Common myeloid progenitor, CD34-positive (primary cell): ENCODE results near the gene SLC17A9.

ENCODE experiments used
- CTCF ChIA-PET: fragments of 350-600 bp; sonication (Branson Sonifier 250); formaldehyde crosslinking; loops from one replicate; lab custom pipeline; 2021; ENCODE audit warnings: antibody characterized with exemption; lab: Charles Lee
- POLR2A ChIA-PET: fragments of 350-600 bp; sonication (Branson Sonifier 250); formaldehyde crosslinking; loops from one replicate; lab custom pipeline; 2021; ENCODE audit warnings: antibody characterized with exemption; lab: Charles Lee
- DNase-seq, 3 donors: peaks; one replicate each; pipeline versions ENCODE4 v3.0.0 to v3.0.0-alpha.2; 2013
- H3K27ac ChIP-seq, 2 experiments: 1 replicate in 1 of 2; 2 replicates in 1 of 2; pipeline ENCODE4 v1.7.0; 2013; ENCODE audit warnings: inconsistent platforms in 2 of 2, low read length in 2 of 2, mild to moderate bottlenecking in 2 of 2, low read depth in 1 of 2, moderate library complexity in 1 of 2; ENCODE audit not compliant: severe bottlenecking in 2 of 2, insufficient read depth in 1 of 2, poor library complexity in 1 of 2
- H3K27me3 ChIP-seq, 5 experiments: replicated peaks in 2 of 5; 1 replicate in 3 of 5; 2 replicates in 2 of 5; pipeline versions ENCODE4 v1.6.1 to v1.7.0; 2013; ENCODE audit warnings: low read length in 4 of 5, mild to moderate bottlenecking in 2 of 5, moderate library complexity in 2 of 5, inconsistent platforms in 1 of 5; ENCODE audit not compliant: insufficient read depth in 5 of 5, control insufficient read depth in 4 of 5
- H3K36me3 ChIP-seq, 4 experiments: 1 replicate in 2 of 4; 2 replicates in 2 of 4; pipeline versions ENCODE4 v1.6.1 to v1.7.0; 2013; ENCODE audit warnings: low read length in 3 of 4, control low read depth in 1 of 4, mild to moderate bottlenecking in 1 of 4; ENCODE audit not compliant: control insufficient read depth in 4 of 4, insufficient read depth in 4 of 4
- H3K4me1 ChIP-seq, 4 experiments: 1 replicate in 3 of 4; 2 replicates in 1 of 4; pipeline versions ENCODE4 v1.6.1 to v1.7.1; 2013; ENCODE audit warnings: low read length in 3 of 4, mild to moderate bottlenecking in 3 of 4, control low read depth in 1 of 4, inconsistent platforms in 1 of 4, moderate library complexity in 1 of 4; ENCODE audit not compliant: control insufficient read depth in 4 of 4, insufficient read depth in 4 of 4; ENCODE audit errors: control extremely low read depth in 1 of 4
- H3K4me3 ChIP-seq, 7 experiments: 1 replicate in 4 of 7; 2 replicates in 3 of 7; pipeline versions ENCODE4 v1.5.1 to v1.7.0; 2013; ENCODE audit warnings: mild to moderate bottlenecking in 7 of 7, low read length in 6 of 7, moderate library complexity in 6 of 7, inconsistent platforms in 2 of 7, low read depth in 2 of 7, control low read depth in 1 of 7; ENCODE audit not compliant: insufficient read depth in 4 of 7, control insufficient read depth in 1 of 7; ENCODE audit errors: extremely low read depth in 1 of 7
- H3K9me3 ChIP-seq, 5 experiments: 1 replicate in 4 of 5; 2 replicates in 1 of 5; pipeline versions ENCODE4 v1.6.1 to v1.7.1; 2013; ENCODE audit warnings: low read length in 4 of 5, mild to moderate bottlenecking in 2 of 5, inconsistent platforms in 1 of 5, low read depth in 1 of 5, moderate library complexity in 1 of 5; ENCODE audit not compliant: control insufficient read depth in 4 of 5, insufficient read depth in 2 of 5; ENCODE audit errors: control extremely low read depth in 1 of 5
- WGBS: methylation state at CpG from one replicate; pipeline ENCODE4 v1.1.5; 2013; ENCODE audit not compliant: insufficient coverage; 5-methylcytosine and 5-hydroxymethylcytosine counted together

SLC17A9 gene

GRCh38 chr20:62913043-62913630 is 39.4 kb upstream of the SLC17A9 start:
- no peak for DNase-seq
- H3K4me1 ChIP-seq: peaks cover 8 to 46% (median 27%) of the 10 kb centered on the region in 4 experiments
- H3K27me3 ChIP-seq: no peaks in the 10 kb centered on the region
- no peaks in the 10 kb centered on the region for H3K9me3 ChIP-seq
- WGBS: 95% methylated on average over 4 of the region's 7 CpGs
- ChIA-PET POLR2A (interaction anchor here (0.5 to 1.2 kb wide), 2 partner anchors 11 to 12 kb away, joined by 3 to 4 read pairs; no protein-coding TSS in a partner anchor), CTCF (interaction anchor here (1.0 to 11.5 kb wide), 9 partner anchors 11 to 96 kb away, joined by 3 to 155 read pairs (median 4); no protein-coding TSS in a partner anchor)
- H3K4me3 ChIP-seq: no peak overlapping the region
- H3K36me3 ChIP-seq: peaks cover 6 to 56% (median 40%) of the 10 kb centered on the region in 4 experiments
- H3K27ac ChIP-seq: peak overlapping the region in 1 of 2 experiments; percentile 12

- no peaks in the 10 kb centered on the region for H3K27me3 ChIP-seq
- CTCF ChIA-PET: interaction anchor here (1.0 to 11.5 kb wide), 11 partner anchors 6 to 61 kb away, joined by 3 to 155 read pairs (median 4); partner anchors contain the start of gene DIDO1
- H3K4me3 ChIP-seq: peak overlapping the region in 3 of 7 experiments; percentile 23 to 45 (median 40)
- POLR2A ChIA-PET: interaction anchor here (1.0 to 1.8 kb wide), 4 partner anchors 10 to 12 kb away, joined by 3 to 6 read pairs (median 4); partner anchors contain the start of gene DIDO1
- H3K4me1 ChIP-seq: peaks cover 19 to 59% (median 40%) of the 10 kb centered on the region in 4 experiments
- DNase-seq: no peak
- 100% methylated on average over 3 of the region's 9 CpGs for WGBS
- no peaks in the 10 kb centered on the region for H3K9me3 ChIP-seq
- H3K27ac ChIP-seq: peak overlapping the region; percentile 78 to 89
- peaks cover 5 to 43% (median 30%) of the 10 kb centered on the region in 4 experiments for H3K36me3 ChIP-seq
These were observed 38.1 kb upstream of the SLC17A9 start for GRCh38 chr20:62914436-62914835.

DNA sequence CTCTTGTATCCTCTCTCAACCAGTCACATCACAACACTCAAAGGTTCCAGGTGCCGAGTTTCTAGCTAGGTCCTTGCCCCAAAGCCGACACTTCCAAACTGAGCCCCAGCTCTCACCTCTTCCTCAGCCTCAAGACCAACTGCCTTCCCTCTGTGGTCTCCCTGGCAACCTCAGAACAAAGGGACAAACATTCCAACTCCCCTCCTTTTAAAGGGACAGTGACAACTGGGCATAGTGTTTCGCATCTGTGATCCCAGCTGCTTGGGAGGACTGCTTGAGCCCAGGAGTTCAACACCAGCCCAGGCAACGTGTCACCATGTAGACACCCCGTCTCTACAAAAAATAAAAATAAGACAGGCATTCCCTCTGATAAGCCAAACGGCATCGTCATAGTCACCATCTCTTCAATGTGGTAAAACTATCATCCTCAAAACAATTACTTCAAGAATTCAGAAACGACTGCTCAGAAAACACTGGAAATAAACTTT is 37.5 kb upstream of the SLC17A9 start:
- Histone ChIP-seq H3K4me3 (peak overlapping the region in 4 of 7 experiments; percentile 5 to 58 (median 32)), H3K27ac (peak overlapping the region; percentile 78 to 89), H3K4me1 (peaks cover 22 to 65% (median 45%) of the 10 kb centered on the region in 4 experiments), H3K36me3 (peaks cover 2 to 38% (median 25%) of the 10 kb centered on the region in 4 experiments), H3K9me3 (no peaks in the 10 kb centered on the region), H3K27me3 (no peaks in the 10 kb centered on the region)
- peak; percentile 79 to 90 (median 89) for DNase-seq
- ChIA-PET CTCF (interaction anchor here (1.0 to 11.5 kb wide), 9 partner anchors 6 to 44 kb away, joined by 3 to 155 read pairs (median 4); partner anchors contain the start of gene DIDO1), POLR2A (interaction anchor here (0.6 to 1.8 kb wide), 5 partner anchors 9 to 21 kb away, joined by 3 to 6 read pairs (median 3); partner anchors contain the start of gene DIDO1)
- WGBS: 54% methylated on average over 5 of the region's 8 CpGs

GRCh38 chr20:62916703-62917476 is 35.6 kb upstream of the SLC17A9 start:
- no peak for DNase-seq
- Histone ChIP-seq H3K4me1 (peaks cover 22 to 79% (median 61%) of the 10 kb centered on the region in 4 experiments), H3K36me3 (peaks cover 2 to 19% (median 9%) of the 10 kb centered on the region in 4 experiments), H3K27ac (no peak overlapping the region), H3K27me3 (no peaks in the 10 kb centered on the region), H3K9me3 (no peaks in the 10 kb centered on the region), H3K4me3 (no peak overlapping the region)
- 98% methylated on average over 8 of the region's 10 CpGs for WGBS
- CTCF ChIA-PET: interaction anchor here (0.7 to 11.5 kb wide), 10 partner anchors 8 to 47 kb away, joined by 3 to 155 read pairs (median 4); partner anchors contain the start of gene DIDO1
- POLR2A ChIA-PET: interaction anchor here (0.6 kb wide), 1 partner anchor 23 kb away, joined by 4 read pairs; no protein-coding TSS in a partner anchor

- H3K9me3 ChIP-seq: no peaks in the 10 kb centered on the region
- H3K4me3 ChIP-seq: peak overlapping the region in 1 of 7 experiments; percentile 16
- peaks cover 0 to 13% (median 5%) of the 10 kb centered on the region in 4 experiments for H3K36me3 ChIP-seq
- CTCF ChIA-PET: interaction anchor here (0.7 to 11.5 kb wide), 7 partner anchors 9 to 46 kb away, joined by 3 to 155 read pairs (median 7); partner anchors contain the start of gene DIDO1
- peaks cover 22 to 86% (median 66%) of the 10 kb centered on the region in 4 experiments for H3K4me1 ChIP-seq
- peak in 2 of 3 donors; percentile 27 for DNase-seq
- H3K27ac ChIP-seq: no peak overlapping the region
- POLR2A ChIA-PET: interaction anchor here (1.8 kb wide), 1 partner anchor 16 kb away, joined by 4 read pairs; no protein-coding TSS in a partner anchor
- no peaks in the 10 kb centered on the region for H3K27me3 ChIP-seq
- 79% methylated on average over 2 of the region's 3 CpGs for WGBS
These were observed 34.8 kb upstream of the SLC17A9 start for GRCh38 chr20:62917720-62918119.

DNA sequence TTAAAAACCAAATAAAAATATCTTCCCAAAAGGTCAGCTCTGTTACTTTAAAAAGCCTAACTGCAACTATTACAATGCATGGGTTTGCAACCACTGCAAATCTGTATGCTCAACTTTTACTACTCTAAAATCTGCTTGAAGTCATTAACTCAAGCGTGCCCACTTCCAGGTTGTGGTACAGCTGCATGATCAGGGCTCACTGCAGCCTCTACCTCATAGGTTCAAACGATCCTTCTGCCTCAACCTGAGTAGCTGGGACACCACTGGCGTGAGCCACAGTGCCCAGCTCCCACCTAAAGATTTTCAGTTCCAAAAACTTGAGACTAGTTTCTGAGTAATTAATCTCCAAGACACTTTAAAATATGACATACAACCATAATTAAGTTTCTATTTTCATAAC is 34.4 kb upstream of the SLC17A9 start:
- WGBS: 16% methylated on average over 3 of the region's 3 CpGs
- H3K27ac ChIP-seq: peak overlapping the region in 1 of 2 experiments; percentile 62
- ChIA-PET POLR2A (interaction anchor here (1.6 to 1.8 kb wide), 3 partner anchors 10 to 17 kb away, joined by 4 to 6 read pairs (median 5); no protein-coding TSS in a partner anchor), CTCF (interaction anchor here (1.0 to 11.5 kb wide), 6 partner anchors 9 to 60 kb away, joined by 3 to 155 read pairs (median 12); partner anchors contain the start of gene DIDO1)
- peak in 2 of 3 donors; percentile 45 to 52 for DNase-seq
- peaks cover 0 to 9% (median 4%) of the 10 kb centered on the region in 4 experiments for H3K36me3 ChIP-seq
- H3K27me3 ChIP-seq: no peaks in the 10 kb centered on the region
- H3K9me3 ChIP-seq: no peaks in the 10 kb centered on the region
- peak overlapping the region in 2 of 7 experiments; percentile 39 to 55 for H3K4me3 ChIP-seq
- peaks cover 22 to 87% (median 68%) of the 10 kb centered on the region in 4 experiments for H3K4me1 ChIP-seq
